Heart left ventricle (tissue), 13 donors: ENCODE measurements around the gene ITGAE.

ENCODE experiments used
- CTCF ChIP-seq, 12 donors: fragments of 200-600 bp; sonication (generic) in 4 of 12; IDR thresholded peaks; one replicate each; pipeline versions ENCODE4 v1.5.0 to v1.8.0; 2018 to 2022; ENCODE audit warnings: antibody characterized with exemption in 12 of 12, mild to moderate bottlenecking in 5 of 12
- POLR2A ChIP-seq, 2 donors: fragments of 450-650 bp; IDR thresholded peaks; one replicate each; pipeline ENCODE4 v1.6.1; 2017; ENCODE audit warnings: antibody characterized with exemption in 2 of 2, mild to moderate bottlenecking in 2 of 2, moderate library complexity in 2 of 2
- donor health status: ischemic (EF 13 %, LVEDD 7.1; RV severe dilation, severe dysfunction).
- donor health status: DM: no; HTN: yes; CAD: no.
- donor health status: DM: no; HTN: no; CAD: no.
- donor health status: ischemic (EF 25% LVEDD 6.9; RV normal size, moderate dysfunction).
- donor health status: ischemic (EF 25% LVEDD 5.7; RV mildly dilated, moderate dysfunction).
- donor health status: ischemic (EF 35%, LVEDD 5.7; RV mildly dilated, moderate dysfunction).
- donor health status: nonischemic (EF 11% LVEDD 7.7; RV severe dilation, severe dysfunction).
- donor health status: DM: yes; HTN: yes; CAD: no.
- donor health status: PGD.
- donor health status: ischemic (EF 29% LVEDD 5.4; RV normal size, mild dysfunction).
- donor health status: nonischemic (EF 23%, LVEDD 6.1; RV moderate dilation, normal function).

- TF ChIP-seq CTCF (IDR thresholded peaks at IDR 0.05) = peak in 3 of 12 donors; percentile 13 to 26 (median 20)
- no peak for TF ChIP-seq POLR2A (IDR thresholded peaks at IDR 0.05)
Measured at GRCh38 chr17:3667366-3668278, 133.4 kb downstream of the ITGAE start.
